Ovary (tissue), 9 donors: ENCODE data around the gene IGF1R. TPM values are rescaled to one million over a fixed set of nuclear protein-coding genes. Genes with fewer than 3 reads are reported as not detected.

Experiments
- DNase-seq, 5 donors: peaks; one replicate each; pipeline ENCODE4 v3.0.0-alpha.2; 2019 to 2020
- H3K27ac ChIP-seq, 2 donors: fragments of 200-600 bp; one replicate each; pipeline versions ENCODE4 v1.5.1 to v1.8.0; 2019 to 2022
- H3K27me3 ChIP-seq: fragments of 200-600 bp; one replicate; pipeline ENCODE4 v1.8.0; 2022
- H3K36me3 ChIP-seq: fragments of 200-600 bp; sonication (generic); one replicate; pipeline ENCODE4 v1.5.1; 2019
- H3K4me1 ChIP-seq: one replicate; pipeline ENCODE4 v1.8.1; 2013; ENCODE audit warnings: mild to moderate bottlenecking, moderate library complexity; ENCODE audit not compliant: insufficient read depth
- H3K4me3 ChIP-seq: fragments of 200-600 bp; sonication (generic); one replicate; pipeline ENCODE4 v1.5.1; 2017
- H3K9me3 ChIP-seq, 2 donors: fragments of 200-600 bp in 1 of 2; sonication (generic) in 1 of 2; one replicate each; pipeline versions ENCODE4 v1.5.1 to v1.8.1; 2013 to 2019; ENCODE audit warnings: mild to moderate bottlenecking in 1 of 2, moderate library complexity in 1 of 2
- EP300 ChIP-seq: sonication (generic); formaldehyde crosslinking; IDR thresholded peaks from one replicate; pipeline ENCODE4 v1.6.1; 2017; ENCODE audit warnings: antibody characterized with exemption
- POLR2A ChIP-seq: fragments of 450-650 bp; IDR thresholded peaks from one replicate; pipeline ENCODE4 v1.6.1; 2017; ENCODE audit warnings: antibody characterized with exemption, mild to moderate bottlenecking, moderate library complexity
- WGBS, 3 donors: extraction: QIAGEN DNeasy Blood & Tissue Kit in 1 of 3; methylation state at CpG; one replicate each; pipeline versions ENCODE4 v1.1.5 to v1.1.7; 2013 to 2017; 5-methylcytosine and 5-hydroxymethylcytosine counted together
- intact Hi-C, 4 donors: fragments of 100-400 bp; cut with DNase I; formaldehyde crosslinking; loops; one replicate each; pipeline versions ENCODE4 v1.11.0 to v1.15.1; 2022 to 2023
- polyA plus RNA-seq, 2 donors: library from polyadenylated mRNA; stranded (reverse); fragments of 200-250 nt in 1 of 2; fragments of 350-450 nt in 1 of 2; fragmentation: Illumina TruSeq in 1 of 2; extraction: RNeasy Lipid Tissue Mini Kit (QIAGEN cat#74804) in 1 of 2; gene quantifications; one replicate each; pipeline ENCODE4 v1.2.3, GENCODE V29; 2013 to 2014
- total RNA-seq, 7 donors: library from RNA; depleted of rRNA in 2 of 7; stranded (reverse); fragments of >200 nt in 2 of 7; fragmentation: NEBNext Ultra II Directional in 3 of 7; extraction: Animal tissue kit (Norgen Biotek cat#: 25700) in 3 of 7; gene quantifications; one replicate each; pipeline versions ENCODE4 v1.1.0 to v1.2.4, GENCODE V29; 2016 to 2023
- TF ChIP-seq, protein P1 (sequence below), 3 donors: fragments of 450-650 bp in 2 of 3; fragments of 200-600 bp in 1 of 3; IDR thresholded peaks; one replicate each; pipeline versions ENCODE4 v1.5.1 to v1.8.0; 2016 to 2022; ENCODE audit warnings: antibody characterized with exemption in 3 of 3, mild to moderate bottlenecking in 1 of 3
- donor health status: DM: no; HTN: no; CAD: no; lungs with moderate emphysema.
- donor health status: DM: no; HTN: no; CAD: no.
- donor health status: Bipolar disorder and iron deficiency.
- donor health status: DM: yes; HTN: yes; CAD: no.
- donor health status: DM: no; HTN: no; CAD: no.
- donor health status: DM: yes; HTN: yes; CAD: no.

Gene IGF1R
- total and polyA plus RNA-seq, 9 donors: 15.4 to 88.7 (median 68.9) TPM

DNA sequence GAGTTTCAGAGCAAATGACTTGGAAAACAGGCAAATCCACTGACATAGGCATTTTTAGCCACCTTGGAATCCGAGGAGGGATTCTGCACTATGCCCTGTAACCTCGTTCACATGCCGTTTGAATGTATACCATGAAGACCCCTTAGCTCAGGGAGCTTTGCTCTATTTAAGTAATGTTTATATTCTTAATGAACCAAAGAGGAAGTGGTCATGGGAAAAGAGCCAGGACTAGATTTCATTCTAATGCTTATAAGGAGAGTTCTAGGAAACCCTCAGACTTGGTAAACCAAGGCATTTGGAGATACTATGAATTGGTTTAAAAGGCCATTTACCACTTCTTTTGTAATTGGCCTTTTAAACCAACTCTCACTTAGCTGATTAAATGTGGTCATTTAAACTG is 178.9 kb downstream of the IGF1R start:
- intact Hi-C loops: no loop called here
- WGBS, 3 donors: 72 to 78% (median 77%) methylated on average over 3 of the region's 3 CpGs
- DNase-seq: no peak
- Histone ChIP-seq H3K4me3 (no peak overlapping the region), H3K36me3 (no peaks in the 10 kb centered on the region), H3K4me1 (peaks cover 5% of the 10 kb centered on the region), H3K9me3 (no peaks in the 10 kb centered on the region), H3K27me3 (no peaks in the 10 kb centered on the region), H3K27ac (no peak overlapping the region)
- no peak for TF ChIP-seq EP300
- TF ChIP-seq, protein P1, sequence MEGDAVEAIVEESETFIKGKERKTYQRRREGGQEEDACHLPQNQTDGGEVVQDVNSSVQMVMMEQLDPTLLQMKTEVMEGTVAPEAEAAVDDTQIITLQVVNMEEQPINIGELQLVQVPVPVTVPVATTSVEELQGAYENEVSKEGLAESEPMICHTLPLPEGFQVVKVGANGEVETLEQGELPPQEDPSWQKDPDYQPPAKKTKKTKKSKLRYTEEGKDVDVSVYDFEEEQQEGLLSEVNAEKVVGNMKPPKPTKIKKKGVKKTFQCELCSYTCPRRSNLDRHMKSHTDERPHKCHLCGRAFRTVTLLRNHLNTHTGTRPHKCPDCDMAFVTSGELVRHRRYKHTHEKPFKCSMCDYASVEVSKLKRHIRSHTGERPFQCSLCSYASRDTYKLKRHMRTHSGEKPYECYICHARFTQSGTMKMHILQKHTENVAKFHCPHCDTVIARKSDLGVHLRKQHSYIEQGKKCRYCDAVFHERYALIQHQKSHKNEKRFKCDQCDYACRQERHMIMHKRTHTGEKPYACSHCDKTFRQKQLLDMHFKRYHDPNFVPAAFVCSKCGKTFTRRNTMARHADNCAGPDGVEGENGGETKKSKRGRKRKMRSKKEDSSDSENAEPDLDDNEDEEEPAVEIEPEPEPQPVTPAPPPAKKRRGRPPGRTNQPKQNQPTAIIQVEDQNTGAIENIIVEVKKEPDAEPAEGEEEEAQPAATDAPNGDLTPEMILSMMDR (IDR thresholded peaks at IDR 0.05): no peak
- no peak for TF ChIP-seq POLR2A

DNA sequence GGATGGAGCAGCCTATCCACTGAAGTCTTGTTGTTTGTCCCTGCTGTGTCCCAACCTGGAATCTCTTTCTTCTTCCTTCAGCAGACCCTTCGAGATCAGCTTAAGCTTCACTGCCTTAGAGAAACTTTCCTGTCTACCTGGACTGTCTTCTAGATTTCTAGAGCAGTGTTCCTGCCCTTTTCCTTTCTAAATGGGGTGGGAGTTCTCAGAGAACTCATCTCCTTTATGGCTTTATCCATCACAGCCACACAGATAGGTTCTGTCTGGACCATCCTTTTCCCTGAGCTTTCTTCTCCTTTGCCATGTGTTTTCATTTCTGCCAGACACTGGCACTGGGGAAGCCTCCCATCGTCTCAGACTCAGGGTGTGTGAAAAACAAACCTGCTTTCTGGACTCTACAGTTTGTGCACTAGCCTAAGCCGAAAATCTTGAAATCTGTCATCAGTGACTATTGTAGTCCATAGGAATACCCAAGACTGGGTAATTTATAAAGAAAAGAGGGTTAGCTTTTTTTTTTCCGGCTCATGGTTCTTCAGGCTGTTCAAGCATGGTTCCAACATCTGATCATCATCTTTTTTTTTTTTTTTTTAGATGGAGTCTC is 181.8 kb downstream of the IGF1R start:
- Histone ChIP-seq H3K27ac (no peak overlapping the region), H3K27me3 (no peaks in the 10 kb centered on the region), H3K4me3 (no peak overlapping the region), H3K4me1 (peaks cover 2% of the 10 kb centered on the region), H3K9me3 (no peaks in the 10 kb centered on the region), H3K36me3 (no peaks in the 10 kb centered on the region)
- no peak for DNase-seq
- intact Hi-C loops: no loop called here
- TF ChIP-seq, protein P1 (IDR thresholded peaks at IDR 0.05): no peak
- no peak for TF ChIP-seq EP300
- TF ChIP-seq POLR2A: no peak
- WGBS, 3 donors: 96% methylated on average over 4 of the region's 4 CpGs

GRCh38 chr15:98834976-98835375 is 186.6 kb downstream of the IGF1R start:
- no peaks in the 10 kb centered on the region for H3K9me3 ChIP-seq
- H3K4me3 ChIP-seq: no peak overlapping the region
- WGBS, 3 donors: 91 to 98% (median 97%) methylated on average over 1 of the region's 1 CpG
- no peaks in the 10 kb centered on the region for H3K36me3 ChIP-seq
- no peaks in the 10 kb centered on the region for H3K27me3 ChIP-seq
- H3K27ac ChIP-seq: no peak overlapping the region
- peaks cover 7% of the 10 kb centered on the region for H3K4me1 ChIP-seq
- DNase-seq: no peak
- no peak for TF ChIP-seq POLR2A
- TF ChIP-seq EP300: no peak
- TF ChIP-seq, protein P1 (IDR thresholded peaks at IDR 0.05): no peak
- intact Hi-C loops: no loop called here

- DNase-seq: no peak
- Histone ChIP-seq H3K27me3 (no peaks in the 10 kb centered on the region), H3K9me3 (no peaks in the 10 kb centered on the region), H3K27ac (no peak overlapping the region), H3K36me3 (no peaks in the 10 kb centered on the region), H3K4me1 (peaks cover 7% of the 10 kb centered on the region), H3K4me3 (no peak overlapping the region)
- intact Hi-C loops: no loop called here
- 65 to 79% (median 72%) methylated on average over 4 of the region's 4 CpGs for WGBS, 3 donors
- TF ChIP-seq, protein P1 (IDR thresholded peaks at IDR 0.05): no peak
- TF ChIP-seq EP300 (no peak), POLR2A (no peak)
These were observed 187.5 kb downstream of the IGF1R start for GRCh38 chr15:98835876-98836275.
